Measurements from ENCODE around the gene FBXO42. TPM values are rescaled to one million over a fixed set of nuclear protein-coding genes. Genes with fewer than 3 reads are reported as not detected.

The FBXO42 gene
- total and polyA plus RNA-seq, 3 experiments from 2014 or later = 15.7 to 23.8 (median 16.9) TPM

DNA sequence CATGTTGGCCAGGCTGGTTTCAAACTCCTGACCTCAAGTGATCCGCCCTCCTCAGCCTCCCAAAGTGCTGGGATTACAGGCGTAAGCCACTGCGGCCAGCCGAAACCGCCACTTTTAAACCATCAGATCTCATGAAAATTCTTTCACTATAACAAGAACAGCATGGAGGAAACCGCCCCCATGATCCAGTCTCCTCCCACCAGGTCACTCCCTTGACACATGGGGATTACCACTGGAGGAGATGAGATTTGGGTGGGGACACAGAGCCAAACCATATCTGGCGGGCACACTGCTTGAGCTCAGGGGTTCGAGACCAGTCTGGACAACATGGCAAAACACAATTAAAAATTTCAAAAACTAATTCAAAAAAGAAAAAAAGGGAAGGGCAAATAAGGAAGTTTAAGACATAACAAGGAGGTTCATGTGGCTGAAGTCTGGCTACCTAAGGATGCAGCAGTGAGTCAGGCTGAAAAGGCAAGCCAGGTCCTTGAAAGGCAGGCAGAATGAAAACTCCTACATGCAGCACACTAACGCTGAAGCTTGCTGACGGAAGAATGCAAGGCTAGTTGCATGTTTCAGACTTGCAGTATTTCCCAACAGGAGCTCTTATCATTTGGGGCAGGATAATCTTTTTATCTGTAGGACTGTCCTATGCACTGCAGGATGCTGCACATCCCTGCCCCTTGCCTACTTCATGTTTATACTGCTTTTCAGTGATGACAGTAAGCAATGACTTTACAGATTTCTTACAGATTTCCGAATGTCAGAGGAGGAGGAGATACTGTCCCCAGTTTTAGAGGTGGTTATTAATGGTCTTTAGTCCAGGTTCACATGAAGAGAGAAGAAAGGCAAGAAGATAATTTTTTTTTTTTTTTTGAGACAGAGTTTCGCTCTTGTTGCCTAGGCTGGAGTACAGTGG lies 49.3 kb downstream of the FBXO42 start:
- no peak for DNase-seq
- Mint-ChIP-seq H3K27ac (peak overlapping the region in 1 of 8 donors; percentile 45), H3K4me3 (no peak overlapping the region), H3K4me1 (peaks cover 6 to 10% (median 6%) of the 10 kb centered on the region in 3 donors), H3K27me3 (no peaks in the 10 kb centered on the region), H3K9me3 (no peaks in the 10 kb centered on the region), H3K36me3 (peaks cover 12 to 69% (median 19%) of the 10 kb centered on the region in 3 donors)
- CTCF ChIA-PET = no interaction called here
- Histone ChIP-seq H3K27ac (ENCODE audit: low read depth, low read length) (no peak overlapping the region), H3K4me1 (ENCODE audit: insufficient read depth, low read length) (no peaks in the 10 kb centered on the region), H3K9me3 (ENCODE audit: low read length) (no peaks in the 10 kb centered on the region), H3K27me3 (ENCODE audit: insufficient read depth, low read length, poor library complexity, severe bottlenecking) (no peaks in the 10 kb centered on the region), H3K4me3 (ENCODE audit: low read length) (no peak overlapping the region), H3K36me3 (ENCODE audit: insufficient read depth, low read length) (peaks cover 22% of the 10 kb centered on the region)
- POLR2A ChIA-PET = no interaction called here

DNA sequence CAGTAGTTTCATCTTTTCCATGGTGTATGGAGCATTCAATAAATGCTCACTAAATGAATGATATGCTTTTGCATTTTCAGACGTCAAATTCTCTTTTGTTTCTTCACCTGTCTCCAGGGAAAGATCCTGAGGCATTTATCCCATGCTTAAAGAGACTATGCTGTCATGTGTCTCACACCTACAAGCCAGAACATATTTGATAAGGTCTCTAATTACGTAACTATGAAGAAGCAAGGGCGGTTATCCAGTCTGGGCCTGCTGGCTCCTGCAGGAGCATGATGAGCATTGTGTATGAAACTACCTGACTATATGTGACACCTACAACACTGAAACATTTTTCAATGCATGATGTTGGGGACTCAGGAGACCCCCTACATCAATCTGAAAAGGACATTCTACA lies 51.8 kb downstream of the FBXO42 start:
- H3K27me3 Mint-ChIP-seq = no peaks in the 10 kb centered on the region
- peaks cover 18% of the 10 kb centered on the region for H3K36me3 ChIP-seq (ENCODE audit: insufficient read depth, low read length)
- no peak overlapping the region for H3K4me3 Mint-ChIP-seq
- no peak for DNase-seq
- no peak overlapping the region for H3K27ac ChIP-seq (ENCODE audit: low read depth, low read length)
- peaks cover 4 to 10% (median 4%) of the 10 kb centered on the region in 3 donors for H3K4me1 Mint-ChIP-seq
- POLR2A ChIA-PET = no interaction called here
- H3K27ac Mint-ChIP-seq = no peak overlapping the region
- CTCF ChIA-PET = interaction anchor here (0.9 kb wide), 1 partner anchor 773 kb away, joined by 3 read pairs; the partner anchor contains the start of gene DNAJC16
- H3K9me3 ChIP-seq (ENCODE audit: low read length) = no peaks in the 10 kb centered on the region
- H3K9me3 Mint-ChIP-seq = no peaks in the 10 kb centered on the region
- no peaks in the 10 kb centered on the region for H3K4me1 ChIP-seq (ENCODE audit: insufficient read depth, low read length)
- H3K27me3 ChIP-seq (ENCODE audit: insufficient read depth, low read length, poor library complexity, severe bottlenecking) = no peaks in the 10 kb centered on the region
- no peak overlapping the region for H3K4me3 ChIP-seq (ENCODE audit: low read length)
- peaks cover 12 to 67% (median 15%) of the 10 kb centered on the region in 3 donors for H3K36me3 Mint-ChIP-seq

DNA sequence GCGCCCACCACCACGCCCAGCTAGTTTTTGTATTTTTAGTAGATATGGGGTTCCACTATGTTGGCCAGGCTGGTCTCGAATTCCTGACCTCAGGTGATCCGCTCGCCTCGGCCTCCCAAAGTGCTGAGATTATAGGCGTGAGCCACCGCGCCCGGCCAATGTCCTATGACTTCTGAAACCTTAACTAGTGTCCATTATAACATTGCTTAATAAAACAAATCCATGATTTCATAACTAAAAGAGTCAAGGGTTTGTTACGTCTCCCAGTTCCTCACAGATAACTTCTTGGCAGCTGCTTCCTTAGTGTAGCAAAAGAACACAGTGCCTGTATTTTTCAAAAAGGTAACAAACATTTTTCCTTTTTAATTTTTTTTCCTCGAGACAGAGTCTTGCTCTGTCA lies 53.6 kb downstream of the FBXO42 start:
- ChIA-PET CTCF (no interaction called here), POLR2A (no interaction called here)
- no peak overlapping the region for H3K27ac Mint-ChIP-seq
- H3K4me3 ChIP-seq (ENCODE audit: low read length) = no peak overlapping the region
- H3K4me1 Mint-ChIP-seq = peaks cover 4 to 16% (median 4%) of the 10 kb centered on the region in 3 donors
- H3K9me3 Mint-ChIP-seq = no peaks in the 10 kb centered on the region
- no peak overlapping the region for H3K27ac ChIP-seq (ENCODE audit: low read depth, low read length)
- H3K4me1 ChIP-seq (ENCODE audit: insufficient read depth, low read length) = no peaks in the 10 kb centered on the region
- H3K27me3 ChIP-seq (ENCODE audit: insufficient read depth, low read length, poor library complexity, severe bottlenecking) = no peaks in the 10 kb centered on the region
- no peaks in the 10 kb centered on the region for H3K27me3 Mint-ChIP-seq
- H3K36me3 Mint-ChIP-seq = peaks cover 12 to 74% (median 23%) of the 10 kb centered on the region in 3 donors
- H3K4me3 Mint-ChIP-seq = no peak overlapping the region
- peaks cover 21% of the 10 kb centered on the region for H3K36me3 ChIP-seq (ENCODE audit: insufficient read depth, low read length)
- no peaks in the 10 kb centered on the region for H3K9me3 ChIP-seq (ENCODE audit: low read length)
- DNase-seq = no peak

DNA sequence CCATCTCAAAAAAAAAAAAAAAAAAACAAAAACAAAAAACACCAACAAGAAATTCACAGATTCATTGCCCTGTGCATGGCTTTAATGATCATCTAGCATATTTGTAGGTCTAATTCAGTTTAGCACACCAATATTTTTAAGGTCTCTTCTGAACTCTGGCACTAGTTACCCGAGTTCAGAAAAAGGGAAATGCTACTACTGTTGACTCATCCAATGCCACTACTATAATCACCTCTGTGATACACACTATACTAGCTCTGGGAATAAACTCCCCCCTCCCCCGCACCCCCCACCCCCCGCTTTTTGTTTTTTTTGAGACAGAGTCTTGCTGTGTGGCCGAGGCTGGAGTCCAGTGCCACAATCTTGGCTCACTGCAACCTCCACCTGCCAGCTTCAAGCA lies 55.6 kb downstream of the FBXO42 start:
- peaks cover 15% of the 10 kb centered on the region for H3K36me3 ChIP-seq (ENCODE audit: insufficient read depth, low read length)
- peaks cover 5 to 70% (median 13%) of the 10 kb centered on the region in 3 donors for H3K36me3 Mint-ChIP-seq

DNA sequence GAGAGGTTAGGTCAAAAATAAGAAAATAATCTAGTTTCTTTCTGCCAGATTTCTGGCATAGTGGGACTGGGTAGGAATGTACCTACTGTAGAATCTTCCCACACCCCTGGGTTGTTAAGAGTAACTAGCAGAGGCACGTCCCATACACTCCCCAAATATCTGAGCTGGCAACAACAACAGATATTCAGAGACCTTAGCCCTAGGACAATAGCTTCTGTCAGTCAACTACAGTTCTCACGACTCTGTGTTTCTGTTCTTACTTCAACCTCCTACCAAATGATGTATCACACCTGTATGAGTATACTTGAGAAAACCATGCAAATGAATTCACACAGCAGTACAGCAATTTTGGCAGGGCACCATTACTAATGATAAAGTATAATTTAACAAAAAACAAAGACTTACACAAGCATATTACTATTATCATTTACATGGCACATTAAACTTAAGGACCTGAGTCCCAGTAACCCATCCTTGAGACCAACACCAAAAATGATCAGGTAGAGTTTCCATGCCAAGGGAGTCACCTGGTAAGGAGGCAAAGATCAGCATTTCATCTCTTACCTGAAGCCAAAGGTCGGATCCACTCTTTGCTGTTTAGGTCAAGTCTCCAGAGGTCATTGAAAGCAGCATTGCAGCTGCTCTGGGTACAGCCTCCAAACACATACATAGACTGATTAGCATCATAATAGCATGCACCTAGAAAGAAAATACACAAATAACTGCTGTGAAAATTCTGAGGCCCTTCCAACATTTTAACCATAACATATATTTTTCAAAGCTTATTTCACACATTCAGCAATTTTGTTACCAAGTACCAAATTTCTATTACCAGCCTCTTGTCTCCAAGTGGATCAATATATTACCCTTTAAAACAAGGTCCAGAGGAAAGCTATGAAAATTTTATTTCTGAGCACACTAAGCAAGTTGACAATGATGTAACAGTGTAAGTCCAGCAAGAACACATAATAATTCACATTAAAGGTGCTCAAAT lies 57.8 kb downstream of the FBXO42 start:
- Mint-ChIP-seq H3K4me1 (peaks cover 4 to 22% (median 6%) of the 10 kb centered on the region in 3 donors), H3K4me3 (no peak overlapping the region), H3K27ac (peak overlapping the region in 4 of 8 donors; percentile 5 to 64 (median 36)), H3K36me3 (peaks cover under 1 to 63% (median 8%) of the 10 kb centered on the region in 3 donors), H3K9me3 (no peaks in the 10 kb centered on the region), H3K27me3 (no peaks in the 10 kb centered on the region)
- H3K4me3 ChIP-seq (ENCODE audit: low read length) = no peak overlapping the region
- H3K9me3 ChIP-seq (ENCODE audit: low read length) = no peaks in the 10 kb centered on the region
- H3K36me3 ChIP-seq (ENCODE audit: insufficient read depth, low read length) = peaks cover 15% of the 10 kb centered on the region
- no peak for DNase-seq
- ChIA-PET POLR2A (no interaction called here), CTCF (no interaction called here)
- no peak overlapping the region for H3K27ac ChIP-seq (ENCODE audit: low read depth, low read length)
- no peaks in the 10 kb centered on the region for H3K27me3 ChIP-seq (ENCODE audit: insufficient read depth, low read length, poor library complexity, severe bottlenecking)
- H3K4me1 ChIP-seq (ENCODE audit: insufficient read depth, low read length) = peaks cover 5% of the 10 kb centered on the region

More for the DNA sequence above, 55.6 kb downstream of the FBXO42 start:
- Mint-ChIP-seq H3K4me3 (no peak overlapping the region), H3K27ac (no peak overlapping the region), H3K27me3 (no peaks in the 10 kb centered on the region), H3K9me3 (no peaks in the 10 kb centered on the region), H3K4me1 (peaks cover 0 to 16% (median 4%) of the 10 kb centered on the region in 3 donors)
- Histone ChIP-seq H3K9me3 (ENCODE audit: low read length) (no peaks in the 10 kb centered on the region), H3K27ac (ENCODE audit: low read depth, low read length) (no peak overlapping the region), H3K4me1 (ENCODE audit: insufficient read depth, low read length) (peaks cover 5% of the 10 kb centered on the region), H3K4me3 (ENCODE audit: low read length) (no peak overlapping the region), H3K27me3 (ENCODE audit: insufficient read depth, low read length, poor library complexity, severe bottlenecking) (no peaks in the 10 kb centered on the region)
- ChIA-PET POLR2A (no interaction called here), CTCF (no interaction called here)
- no peak for DNase-seq

DNA sequence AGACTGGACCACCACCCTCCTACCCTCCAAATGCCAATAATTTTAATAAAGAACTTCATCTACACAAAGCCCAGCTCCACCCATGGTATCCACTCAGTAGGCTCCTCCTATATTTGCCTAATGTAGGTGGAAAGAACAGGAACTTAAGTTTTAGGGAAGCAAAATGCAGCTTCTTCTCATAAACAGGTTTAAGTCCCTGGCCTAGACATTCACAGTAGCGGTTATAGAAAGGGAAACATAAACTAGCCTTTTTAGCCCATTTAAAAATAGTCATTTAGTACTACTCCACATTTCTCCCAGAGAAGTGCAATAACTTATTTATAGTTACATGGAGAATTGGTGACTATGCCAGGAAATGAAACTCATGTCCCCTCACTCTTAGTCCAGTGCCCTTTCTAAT lies 58.7 kb downstream of the FBXO42 start:
- DNase-seq = no peak
- ChIA-PET POLR2A (no interaction called here), CTCF (interaction anchor here (0.7 kb wide), 1 partner anchor 18 kb away, joined by 3 read pairs; no protein-coding TSS in a partner anchor)
- Histone ChIP-seq H3K36me3 (ENCODE audit: insufficient read depth, low read length) (peaks cover 15% of the 10 kb centered on the region), H3K27me3 (ENCODE audit: insufficient read depth, low read length, poor library complexity, severe bottlenecking) (no peaks in the 10 kb centered on the region), H3K9me3 (ENCODE audit: low read length) (no peaks in the 10 kb centered on the region), H3K4me1 (ENCODE audit: insufficient read depth, low read length) (peaks cover 5% of the 10 kb centered on the region), H3K4me3 (ENCODE audit: low read length) (no peak overlapping the region), H3K27ac (ENCODE audit: low read depth, low read length) (no peak overlapping the region)
- Mint-ChIP-seq H3K27ac (peak overlapping the region in 1 of 8 donors; percentile 23), H3K9me3 (no peaks in the 10 kb centered on the region), H3K27me3 (no peaks in the 10 kb centered on the region), H3K4me3 (no peak overlapping the region), H3K4me1 (peaks cover 6 to 25% (median 8%) of the 10 kb centered on the region in 3 donors), H3K36me3 (peaks cover 3 to 65% (median 10%) of the 10 kb centered on the region in 3 donors)

DNA sequence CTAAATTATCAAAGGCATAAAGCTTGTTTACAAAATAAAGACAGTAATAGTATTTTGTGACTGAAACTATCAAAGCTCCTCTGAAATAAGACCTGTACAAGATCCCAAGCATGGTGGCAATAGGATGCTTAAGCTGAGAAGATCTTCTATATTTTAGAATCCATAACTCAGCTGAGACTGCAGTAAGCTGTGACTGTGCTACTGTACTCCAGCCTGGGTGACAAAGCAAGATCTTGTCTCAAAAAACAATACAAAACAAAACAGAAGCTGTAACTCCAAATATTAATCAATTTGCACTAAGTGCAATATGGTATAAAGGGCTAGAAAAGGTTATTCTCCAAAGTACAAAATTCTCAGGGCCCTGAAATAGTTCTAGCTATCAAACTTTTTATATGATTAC lies 59.5 kb downstream of the FBXO42 start:
- no peaks in the 10 kb centered on the region for H3K9me3 ChIP-seq (ENCODE audit: low read length)
- CTCF ChIA-PET = no interaction called here
- no peak overlapping the region for H3K4me3 ChIP-seq (ENCODE audit: low read length)
- POLR2A ChIA-PET = no interaction called here
- Mint-ChIP-seq H3K27me3 (no peaks in the 10 kb centered on the region), H3K9me3 (no peaks in the 10 kb centered on the region), H3K36me3 (peaks cover 3 to 64% (median 10%) of the 10 kb centered on the region in 3 donors), H3K4me3 (no peak overlapping the region), H3K4me1 (peaks cover 3 to 25% (median 8%) of the 10 kb centered on the region in 3 donors), H3K27ac (peak overlapping the region in 2 of 8 donors; percentile 12 to 17)
- H3K36me3 ChIP-seq (ENCODE audit: insufficient read depth, low read length) = peaks cover 15% of the 10 kb centered on the region
- H3K27me3 ChIP-seq (ENCODE audit: insufficient read depth, low read length, poor library complexity, severe bottlenecking) = no peaks in the 10 kb centered on the region
- H3K4me1 ChIP-seq (ENCODE audit: insufficient read depth, low read length) = peaks cover 5% of the 10 kb centered on the region
- no peak overlapping the region for H3K27ac ChIP-seq (ENCODE audit: low read depth, low read length)
- no peak for DNase-seq
